Endothelial cell (in vitro differentiated cells): ENCODE results near the gene CLDN9. TPM values are rescaled to one million over a fixed set of nuclear protein-coding genes. Genes with fewer than 3 reads are reported as not detected.

Experiments used
- DNase-seq: peaks from one replicate; pipeline ENCODE4 v3.0.0; 2021; ENCODE audit warnings: low spot score
- H3K27ac Mint-ChIP-seq: one replicate; pipeline ENCODE4 v1.8.0; 2021; ENCODE audit warnings: mixed read lengths, inconsistent platforms; ENCODE audit not compliant: unreplicated experiment
- H3K27me3 Mint-ChIP-seq: one replicate; pipeline ENCODE4 v1.8.0; 2021; ENCODE audit warnings: mild to moderate bottlenecking, moderate library complexity, mixed read lengths, inconsistent platforms; ENCODE audit not compliant: unreplicated experiment
- H3K36me3 Mint-ChIP-seq: one replicate; pipeline ENCODE4 v1.8.0; 2021; ENCODE audit warnings: mild to moderate bottlenecking, low read depth, mixed read lengths, inconsistent platforms; ENCODE audit not compliant: unreplicated experiment
- H3K4me1 Mint-ChIP-seq: one replicate; pipeline ENCODE4 v1.8.0; 2021; ENCODE audit warnings: mild to moderate bottlenecking, mixed read lengths, inconsistent platforms; ENCODE audit not compliant: unreplicated experiment
- H3K4me3 Mint-ChIP-seq: one replicate; pipeline ENCODE4 v1.8.0; 2021; ENCODE audit warnings: mild to moderate bottlenecking, mixed read lengths, inconsistent platforms; ENCODE audit not compliant: unreplicated experiment
- H3K9me3 Mint-ChIP-seq: one replicate; pipeline ENCODE4 v1.8.0; 2021; ENCODE audit warnings: mixed read lengths, inconsistent platforms; ENCODE audit not compliant: unreplicated experiment
- total RNA-seq: library from RNA; stranded (reverse); fragmentation: NEBNext Ultra II Directional; extraction: Animal tissue kit (Norgen Biotek cat#: 25700); gene quantifications from one replicate; pipeline ENCODE4 v1.2.1, GENCODE V29; 2021; ENCODE audit not compliant: unreplicated experiment
- TF ChIP-seq, protein P1 (sequence below): fragments of 200-600 bp; sonication (generic); IDR thresholded peaks from one replicate; pipeline ENCODE4 v1.5.0; 2021; ENCODE audit warnings: antibody characterized with exemption; ENCODE audit not compliant: unreplicated experiment

The CLDN9 gene
- total RNA-seq, 1 donor from 2014 or later = not detected

- H3K4me3 Mint-ChIP-seq = peak overlapping the region; percentile 84
- H3K36me3 Mint-ChIP-seq = peaks cover 6% of the 10 kb centered on the region
- TF ChIP-seq, protein P1, sequence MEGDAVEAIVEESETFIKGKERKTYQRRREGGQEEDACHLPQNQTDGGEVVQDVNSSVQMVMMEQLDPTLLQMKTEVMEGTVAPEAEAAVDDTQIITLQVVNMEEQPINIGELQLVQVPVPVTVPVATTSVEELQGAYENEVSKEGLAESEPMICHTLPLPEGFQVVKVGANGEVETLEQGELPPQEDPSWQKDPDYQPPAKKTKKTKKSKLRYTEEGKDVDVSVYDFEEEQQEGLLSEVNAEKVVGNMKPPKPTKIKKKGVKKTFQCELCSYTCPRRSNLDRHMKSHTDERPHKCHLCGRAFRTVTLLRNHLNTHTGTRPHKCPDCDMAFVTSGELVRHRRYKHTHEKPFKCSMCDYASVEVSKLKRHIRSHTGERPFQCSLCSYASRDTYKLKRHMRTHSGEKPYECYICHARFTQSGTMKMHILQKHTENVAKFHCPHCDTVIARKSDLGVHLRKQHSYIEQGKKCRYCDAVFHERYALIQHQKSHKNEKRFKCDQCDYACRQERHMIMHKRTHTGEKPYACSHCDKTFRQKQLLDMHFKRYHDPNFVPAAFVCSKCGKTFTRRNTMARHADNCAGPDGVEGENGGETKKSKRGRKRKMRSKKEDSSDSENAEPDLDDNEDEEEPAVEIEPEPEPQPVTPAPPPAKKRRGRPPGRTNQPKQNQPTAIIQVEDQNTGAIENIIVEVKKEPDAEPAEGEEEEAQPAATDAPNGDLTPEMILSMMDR = no peak
- no peak for DNase-seq
- peaks cover 23% of the 10 kb centered on the region for H3K27me3 Mint-ChIP-seq
- H3K4me1 Mint-ChIP-seq = peaks cover 24% of the 10 kb centered on the region
- H3K27ac Mint-ChIP-seq = no peak overlapping the region
- H3K9me3 Mint-ChIP-seq = no peaks in the 10 kb centered on the region
These were observed 10.1 kb downstream of the CLDN9 start for GRCh38 chr16:3022684-3023414.

- H3K27ac Mint-ChIP-seq = no peak overlapping the region
- H3K9me3 Mint-ChIP-seq = no peaks in the 10 kb centered on the region
- peaks cover 6% of the 10 kb centered on the region for H3K36me3 Mint-ChIP-seq
- peaks cover 23% of the 10 kb centered on the region for H3K27me3 Mint-ChIP-seq
- TF ChIP-seq, protein P1 = no peak
- peaks cover 24% of the 10 kb centered on the region for H3K4me1 Mint-ChIP-seq
- peak overlapping the region; percentile 91 for H3K4me3 Mint-ChIP-seq
- DNase-seq = no peak
These were observed 10.6 kb downstream of the CLDN9 start for GRCh38 chr16:3023415-3023668.

- peak within 1 kb of the TSS; percentile 91 for H3K4me3 Mint-ChIP-seq
- peaks cover 23% of the 10 kb centered on the region for H3K27me3 Mint-ChIP-seq
- H3K27ac Mint-ChIP-seq = peak within 1 kb of the TSS; percentile 88
- H3K9me3 Mint-ChIP-seq = no peaks in the 10 kb centered on the region
- peaks cover 6% of the 10 kb centered on the region for H3K36me3 Mint-ChIP-seq
- DNase-seq = peak; percentile 92
- TF ChIP-seq, protein P1 = no peak
- H3K4me1 Mint-ChIP-seq = peaks cover 24% of the 10 kb centered on the region
These were observed 11.2 kb downstream of the CLDN9 start, which contains the start of the genes HCFC1R1 and THOC6 for GRCh38 chr16:3023669-3024478. Gene HCFC1R1 (minus strand): TSS chr16:3023942. CDS start chr16:3023941, 1 bp downstream. Gene THOC6 (plus strand): TSS chr16:3024035. CDS start chr16:3024327, 292 bp downstream.

DNA sequence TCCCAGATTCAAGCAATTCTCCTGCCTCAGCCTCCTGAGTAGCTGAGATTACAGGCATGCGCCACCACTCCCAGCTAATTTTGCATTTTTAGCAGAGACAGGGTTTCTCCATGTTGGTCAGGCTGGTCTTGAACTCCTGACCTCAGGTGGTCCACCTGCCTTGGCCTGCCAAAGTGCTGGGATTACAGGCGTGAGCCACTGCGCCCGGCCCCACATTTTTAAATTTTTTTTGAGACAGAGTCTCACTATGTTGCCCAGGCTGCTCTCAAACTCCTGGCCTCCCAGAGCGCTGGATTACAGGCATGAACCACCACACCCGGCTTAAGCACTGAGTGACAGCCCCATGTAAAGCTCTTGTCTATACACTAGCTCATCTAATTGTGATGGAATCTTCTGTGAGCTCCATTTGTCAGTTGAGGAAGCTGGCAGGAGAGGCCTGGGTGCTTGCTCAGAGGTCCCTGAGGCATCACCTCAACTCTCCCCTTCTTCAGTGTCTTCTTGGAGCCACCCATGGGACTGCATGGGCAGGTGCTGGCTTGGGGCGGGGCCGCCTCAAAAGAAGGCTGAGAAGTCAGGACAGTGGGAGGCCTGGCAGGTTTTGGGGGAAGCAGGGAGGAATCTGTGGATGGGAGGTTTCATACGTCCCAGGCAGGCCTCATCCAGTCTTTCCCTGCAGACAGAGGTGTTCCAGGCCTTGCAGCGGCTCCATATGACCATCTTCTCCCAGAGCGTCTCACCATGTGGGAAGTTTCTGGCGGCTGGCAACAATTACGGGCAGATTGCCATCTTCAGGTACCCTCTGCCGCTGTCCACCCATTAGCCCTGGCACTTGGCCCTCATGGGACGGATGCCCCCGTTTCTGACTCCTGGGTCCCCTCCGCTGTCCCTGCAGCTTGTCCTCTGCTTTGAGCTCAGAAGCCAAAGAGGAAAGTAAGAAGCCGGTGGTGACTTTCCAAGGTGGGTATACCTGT, 12.6 kb downstream of the CLDN9 start:
- Mint-ChIP-seq H3K9me3 (no peaks in the 10 kb centered on the region), H3K27me3 (peaks cover 22% of the 10 kb centered on the region), H3K4me3 (peak overlapping the region; percentile 15), H3K27ac (no peak overlapping the region), H3K4me1 (peaks cover 22% of the 10 kb centered on the region), H3K36me3 (peaks cover 6% of the 10 kb centered on the region)
- TF ChIP-seq, protein P1 = no peak
- DNase-seq = no peak
